Epithelial cell of prostate (primary cell): ENCODE results near the gene NUFIP2.

Source experiments
- DNase-seq: peaks from one replicate; pipeline ENCODE4 v3.0.0-alpha.2; 2011; ENCODE audit warnings: low read depth, low spot score
- H3K27ac ChIP-seq: fragments of 450-650 bp; 2 replicates; pipeline ENCODE4 v1.5.1; 2017; ENCODE audit warnings: mild to moderate bottlenecking

The NUFIP2 gene

DNA sequence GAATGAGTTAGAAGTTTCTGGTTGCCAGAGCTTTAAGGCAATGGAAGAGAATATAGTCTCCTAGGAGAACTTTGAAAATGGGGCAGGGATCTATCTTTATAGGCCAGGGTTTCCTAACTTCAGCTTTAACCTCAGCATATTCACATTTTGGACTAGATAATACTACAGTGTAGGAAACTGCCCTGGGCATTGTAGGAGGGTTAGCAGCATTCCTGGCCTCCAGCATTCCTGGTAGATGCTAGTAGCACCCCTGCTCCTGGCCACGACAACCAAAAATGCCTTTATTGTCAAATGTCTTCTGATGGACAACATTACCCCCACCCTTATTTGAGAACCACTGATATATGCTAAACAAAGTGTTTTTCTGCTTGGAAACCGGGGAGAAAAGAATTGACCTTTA, 86.0 kb downstream of the NUFIP2 start:
- H3K27ac ChIP-seq: no peak overlapping the region
- DNase-seq: no peak
